ENCODE measurements around the gene PIK3R2. TPM values are rescaled to one million over a fixed set of nuclear protein-coding genes. Genes with fewer than 3 reads are reported as not detected.

PIK3R2 gene
- total RNA-seq, 4 donors from 2014 or later, result 19.7 to 45.4 (median 28.2) TPM

DNA sequence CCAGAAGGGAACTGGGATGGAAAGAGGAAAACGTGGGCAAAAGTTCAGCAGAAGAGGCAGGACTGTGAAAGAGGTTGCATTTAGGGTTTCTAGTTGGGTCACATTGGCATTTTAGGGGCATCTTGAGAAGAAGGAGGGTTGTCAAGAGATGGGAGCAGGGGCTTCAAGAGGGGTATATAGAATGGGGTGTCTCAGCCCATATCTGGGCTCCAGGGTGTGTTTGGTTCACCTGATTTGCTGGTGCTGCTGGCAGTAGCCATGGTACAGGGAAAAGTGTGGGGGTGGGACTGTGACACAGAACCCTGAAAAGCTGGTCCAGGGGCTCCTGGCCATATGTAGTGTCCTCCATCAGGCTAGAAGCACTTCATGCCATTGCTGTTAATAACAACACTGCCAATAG, 32.8 kb upstream of the PIK3R2 start:
- Histone ChIP-seq H3K27ac (peak overlapping the region; percentile 18 to 90 (median 60)), H3K4me3 (peak overlapping the region in 1 of 4 donors; percentile 74), H3K36me3 (peaks cover 0 to 37% (median 0%) of the 10 kb centered on the region in 3 donors), H3K27me3 (no peaks in the 10 kb centered on the region), H3K4me1 (peaks cover 4 to 22% (median 17%) of the 10 kb centered on the region in 4 donors), H3K9me3 (no peaks in the 10 kb centered on the region)
- TF ChIP-seq POLR2A (IDR thresholded peaks at IDR 0.05), result no peak
- TF ChIP-seq, protein P1, sequence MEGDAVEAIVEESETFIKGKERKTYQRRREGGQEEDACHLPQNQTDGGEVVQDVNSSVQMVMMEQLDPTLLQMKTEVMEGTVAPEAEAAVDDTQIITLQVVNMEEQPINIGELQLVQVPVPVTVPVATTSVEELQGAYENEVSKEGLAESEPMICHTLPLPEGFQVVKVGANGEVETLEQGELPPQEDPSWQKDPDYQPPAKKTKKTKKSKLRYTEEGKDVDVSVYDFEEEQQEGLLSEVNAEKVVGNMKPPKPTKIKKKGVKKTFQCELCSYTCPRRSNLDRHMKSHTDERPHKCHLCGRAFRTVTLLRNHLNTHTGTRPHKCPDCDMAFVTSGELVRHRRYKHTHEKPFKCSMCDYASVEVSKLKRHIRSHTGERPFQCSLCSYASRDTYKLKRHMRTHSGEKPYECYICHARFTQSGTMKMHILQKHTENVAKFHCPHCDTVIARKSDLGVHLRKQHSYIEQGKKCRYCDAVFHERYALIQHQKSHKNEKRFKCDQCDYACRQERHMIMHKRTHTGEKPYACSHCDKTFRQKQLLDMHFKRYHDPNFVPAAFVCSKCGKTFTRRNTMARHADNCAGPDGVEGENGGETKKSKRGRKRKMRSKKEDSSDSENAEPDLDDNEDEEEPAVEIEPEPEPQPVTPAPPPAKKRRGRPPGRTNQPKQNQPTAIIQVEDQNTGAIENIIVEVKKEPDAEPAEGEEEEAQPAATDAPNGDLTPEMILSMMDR (IDR thresholded peaks at IDR 0.05), result no peak
- DNase-seq, result no peak

DNA sequence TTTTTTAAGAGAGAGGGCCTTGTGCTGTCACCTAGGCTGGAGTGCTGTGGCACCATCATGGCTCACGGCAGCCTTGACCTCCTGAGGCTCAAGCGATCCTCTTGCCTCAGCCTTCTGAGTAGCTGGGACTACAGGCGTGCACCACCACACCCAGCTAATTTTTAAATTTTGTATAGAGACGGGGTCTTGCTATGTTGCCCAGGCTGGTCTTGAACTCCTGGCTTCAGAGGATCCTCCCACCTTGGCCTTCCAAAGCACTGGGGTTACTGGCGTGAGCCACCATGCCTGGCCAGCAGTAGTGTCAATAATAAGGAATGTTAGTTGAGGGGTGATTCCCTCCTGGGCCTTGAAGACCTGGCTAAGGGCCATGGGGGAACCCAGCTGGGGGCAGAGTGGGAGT, 31.8 kb upstream of the PIK3R2 start:
- Histone ChIP-seq H3K36me3 (peaks cover 0 to 47% (median 0%) of the 10 kb centered on the region in 3 donors), H3K9me3 (no peaks in the 10 kb centered on the region), H3K4me3 (no peak overlapping the region), H3K4me1 (peaks cover 4 to 22% (median 17%) of the 10 kb centered on the region in 4 donors), H3K27me3 (no peaks in the 10 kb centered on the region), H3K27ac (no peak overlapping the region)
- no peak for TF ChIP-seq POLR2A (IDR thresholded peaks at IDR 0.05)
- TF ChIP-seq, protein P1 (IDR thresholded peaks at IDR 0.05), result no peak
- no peak for DNase-seq

DNA sequence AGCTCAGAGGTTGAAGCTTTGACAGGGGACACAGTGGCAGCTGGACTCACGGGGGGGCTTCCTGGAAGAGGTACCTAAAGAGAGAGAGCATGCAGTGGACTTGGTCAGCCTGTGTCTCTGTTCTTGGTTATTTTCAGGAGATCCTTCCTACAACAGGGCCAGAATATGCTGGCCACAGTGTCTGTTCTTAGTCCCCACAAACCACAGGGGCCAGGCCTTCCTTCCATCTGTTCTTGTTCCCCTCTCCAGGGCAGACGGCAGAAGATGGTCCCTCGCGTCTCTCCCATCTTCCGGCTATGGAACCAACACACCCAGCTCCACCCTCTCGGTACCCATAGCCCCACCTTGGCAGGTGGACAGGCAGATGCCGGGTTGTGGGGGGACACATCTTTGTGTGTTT, 30.5 kb upstream of the PIK3R2 start:
- Histone ChIP-seq H3K9me3 (no peaks in the 10 kb centered on the region), H3K4me3 (no peak overlapping the region), H3K27ac (no peak overlapping the region), H3K4me1 (peaks cover 4 to 16% (median 14%) of the 10 kb centered on the region in 4 donors), H3K36me3 (peaks cover 0 to 57% (median 0%) of the 10 kb centered on the region in 3 donors), H3K27me3 (no peaks in the 10 kb centered on the region)
- DNase-seq, result no peak
- TF ChIP-seq POLR2A (IDR thresholded peaks at IDR 0.05), result no peak
- TF ChIP-seq, protein P1 (IDR thresholded peaks at IDR 0.05), result no peak

DNA sequence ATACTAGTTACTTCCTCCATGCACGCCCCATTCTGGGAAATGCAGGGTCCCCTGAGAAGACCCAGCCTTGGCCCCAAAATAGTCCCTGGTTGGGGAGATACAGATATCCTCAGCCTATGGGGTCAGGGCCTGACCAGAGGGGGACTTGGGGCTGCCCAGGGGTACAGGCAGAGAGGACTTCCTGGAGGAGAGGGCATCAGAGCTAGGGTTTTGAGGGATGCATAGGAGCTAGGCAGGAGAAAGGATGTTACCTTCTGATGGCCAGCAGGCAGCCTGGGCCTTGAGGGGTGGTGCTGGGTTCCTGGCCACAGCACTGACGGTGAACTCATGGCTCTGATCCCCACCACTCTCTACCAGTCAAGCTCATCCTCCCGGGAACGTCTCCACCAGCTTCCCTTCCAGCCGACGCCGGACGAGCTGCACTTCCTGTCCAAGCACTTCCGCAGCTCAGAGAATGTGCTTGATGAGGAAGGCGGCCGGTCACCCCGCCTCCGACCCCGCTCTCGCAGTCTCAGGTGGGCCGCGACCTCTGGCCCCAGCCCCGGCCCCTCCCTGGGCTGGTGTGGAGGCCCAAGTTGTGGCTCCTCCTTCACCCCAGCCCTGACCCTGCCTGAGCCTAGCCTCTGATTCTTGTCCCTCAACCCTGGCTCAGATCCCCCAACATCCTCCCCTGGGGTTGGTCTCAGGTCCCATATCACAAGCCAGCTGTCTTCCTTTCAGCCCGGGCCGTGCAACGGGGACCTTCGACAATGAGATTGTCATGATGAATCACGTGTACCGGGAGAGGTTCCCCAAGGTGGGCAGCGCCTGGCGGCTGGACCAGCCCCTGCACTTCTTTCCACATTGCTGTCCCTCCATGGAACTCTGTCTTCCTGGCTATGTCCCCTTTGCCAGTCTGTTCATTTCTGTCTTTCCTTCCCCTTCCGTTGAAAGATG, 29.8 kb upstream of the PIK3R2 start:
- H3K36me3 ChIP-seq, result peaks cover 0 to 64% (median 0%) of the 10 kb centered on the region in 3 donors
- peaks cover 4 to 15% (median 13%) of the 10 kb centered on the region in 4 donors for H3K4me1 ChIP-seq
- H3K27me3 ChIP-seq, result no peaks in the 10 kb centered on the region
- H3K9me3 ChIP-seq, result no peaks in the 10 kb centered on the region
- TF ChIP-seq, protein P1 (IDR thresholded peaks at IDR 0.05), result no peak
- TF ChIP-seq POLR2A (IDR thresholded peaks at IDR 0.05), result no peak
- no peak overlapping the region for H3K27ac ChIP-seq
- no peak overlapping the region for H3K4me3 ChIP-seq
- DNase-seq, result no peak

DNA sequence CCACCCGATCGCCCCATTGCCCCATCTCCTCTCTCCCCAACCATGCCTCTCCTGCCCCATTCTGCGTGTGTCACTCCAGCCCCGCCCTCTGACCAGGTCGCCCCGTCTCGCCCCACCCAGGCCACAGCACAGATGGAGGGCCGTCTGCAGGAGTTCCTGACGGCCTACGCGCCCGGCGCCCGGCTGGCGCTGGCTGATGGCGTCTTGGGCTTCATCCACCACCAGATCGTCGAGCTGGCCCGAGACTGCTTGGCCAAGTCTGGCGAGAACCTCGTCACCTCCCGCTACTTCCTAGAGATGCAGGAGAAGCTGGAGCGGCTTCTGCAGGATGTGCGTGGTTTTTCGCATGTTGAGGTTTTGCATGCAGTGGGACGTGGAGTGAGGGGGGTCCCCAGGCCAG, 29.1 kb upstream of the PIK3R2 start:
- Histone ChIP-seq H3K27me3 (no peaks in the 10 kb centered on the region), H3K4me3 (no peak overlapping the region), H3K36me3 (peaks cover 0 to 71% (median 0%) of the 10 kb centered on the region in 3 donors), H3K9me3 (no peaks in the 10 kb centered on the region), H3K4me1 (peaks cover under 1 to 10% (median 7%) of the 10 kb centered on the region in 4 donors), H3K27ac (no peak overlapping the region)
- TF ChIP-seq, protein P1 (IDR thresholded peaks at IDR 0.05), result no peak
- TF ChIP-seq POLR2A (IDR thresholded peaks at IDR 0.05), result no peak
- DNase-seq, result no peak

Data from Peyer's patch (tissue), 4 donors.